Measurements from ENCODE around the gene CAMKV.

CAMKV gene

DNA sequence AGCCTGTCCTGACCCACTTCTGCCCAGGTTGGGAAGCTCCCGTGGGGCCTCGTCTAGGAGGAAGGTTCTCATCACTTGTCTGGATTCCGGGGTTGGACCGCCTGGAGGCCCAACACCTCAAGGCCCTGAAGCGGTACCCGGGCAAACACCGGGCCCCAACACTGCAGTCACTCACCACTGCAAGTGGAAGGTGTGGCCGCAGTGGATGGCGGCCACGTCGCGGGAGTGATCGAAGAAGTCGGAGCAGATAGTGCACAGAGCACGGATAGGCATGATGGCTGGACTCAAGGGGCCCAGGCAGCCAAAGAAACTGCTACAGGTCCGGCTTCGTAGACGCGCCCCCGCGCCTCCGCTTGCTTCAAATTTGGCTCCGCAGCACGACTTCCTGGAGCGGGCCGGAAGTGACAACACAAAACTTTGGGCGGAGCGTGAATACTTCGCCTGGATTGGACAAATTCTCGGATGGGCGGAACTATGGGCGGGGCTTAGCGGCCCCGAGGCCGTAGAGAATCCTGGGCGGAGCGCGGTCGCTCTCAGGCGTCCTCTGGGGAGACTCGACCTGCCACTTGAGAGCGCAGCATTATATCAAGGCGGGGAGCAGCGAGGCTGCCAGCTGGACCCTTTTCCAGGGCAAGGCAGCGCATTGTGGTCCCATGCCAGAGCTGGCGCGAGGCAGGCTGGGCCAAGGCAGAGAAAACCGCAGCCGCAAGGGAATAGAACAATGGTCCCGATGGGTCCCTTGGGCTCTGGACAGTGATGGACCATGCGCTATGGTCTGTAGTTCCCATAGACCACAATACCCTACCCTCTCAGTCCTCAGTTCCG is 13.3 kb downstream of the CAMKV start, which contains the start of gene TRAIP:
TSS of gene TRAIP (minus strand) at position 384 of the 825 bp plus-strand sequence. CDS start at position 273, 111 bp downstream.
- TF ChIP-seq, protein P1, sequence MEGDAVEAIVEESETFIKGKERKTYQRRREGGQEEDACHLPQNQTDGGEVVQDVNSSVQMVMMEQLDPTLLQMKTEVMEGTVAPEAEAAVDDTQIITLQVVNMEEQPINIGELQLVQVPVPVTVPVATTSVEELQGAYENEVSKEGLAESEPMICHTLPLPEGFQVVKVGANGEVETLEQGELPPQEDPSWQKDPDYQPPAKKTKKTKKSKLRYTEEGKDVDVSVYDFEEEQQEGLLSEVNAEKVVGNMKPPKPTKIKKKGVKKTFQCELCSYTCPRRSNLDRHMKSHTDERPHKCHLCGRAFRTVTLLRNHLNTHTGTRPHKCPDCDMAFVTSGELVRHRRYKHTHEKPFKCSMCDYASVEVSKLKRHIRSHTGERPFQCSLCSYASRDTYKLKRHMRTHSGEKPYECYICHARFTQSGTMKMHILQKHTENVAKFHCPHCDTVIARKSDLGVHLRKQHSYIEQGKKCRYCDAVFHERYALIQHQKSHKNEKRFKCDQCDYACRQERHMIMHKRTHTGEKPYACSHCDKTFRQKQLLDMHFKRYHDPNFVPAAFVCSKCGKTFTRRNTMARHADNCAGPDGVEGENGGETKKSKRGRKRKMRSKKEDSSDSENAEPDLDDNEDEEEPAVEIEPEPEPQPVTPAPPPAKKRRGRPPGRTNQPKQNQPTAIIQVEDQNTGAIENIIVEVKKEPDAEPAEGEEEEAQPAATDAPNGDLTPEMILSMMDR (IDR thresholded peaks at IDR 0.05): no peak

DNA sequence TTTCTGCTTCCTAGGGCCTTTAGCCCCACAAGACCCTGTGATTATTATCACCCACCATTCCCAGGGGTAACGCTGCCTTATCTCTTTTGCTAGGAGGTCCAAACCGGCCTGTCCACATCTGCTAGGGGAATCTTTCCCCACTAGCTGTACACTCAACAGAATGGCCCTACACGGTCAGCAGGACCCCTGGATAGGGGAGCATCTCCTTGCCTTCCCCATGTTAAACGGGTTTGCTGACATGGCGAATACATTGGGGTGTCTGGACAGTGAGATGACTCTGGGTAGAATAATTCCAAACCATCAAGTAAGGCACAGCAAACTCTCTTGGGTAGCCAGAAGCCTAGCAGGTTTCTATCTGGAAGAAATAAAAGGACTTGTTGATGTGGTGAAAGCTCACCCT is 14.0 kb downstream of the CAMKV start:
- TF ChIP-seq, protein P1 (IDR thresholded peaks at IDR 0.05): no peak

DNA sequence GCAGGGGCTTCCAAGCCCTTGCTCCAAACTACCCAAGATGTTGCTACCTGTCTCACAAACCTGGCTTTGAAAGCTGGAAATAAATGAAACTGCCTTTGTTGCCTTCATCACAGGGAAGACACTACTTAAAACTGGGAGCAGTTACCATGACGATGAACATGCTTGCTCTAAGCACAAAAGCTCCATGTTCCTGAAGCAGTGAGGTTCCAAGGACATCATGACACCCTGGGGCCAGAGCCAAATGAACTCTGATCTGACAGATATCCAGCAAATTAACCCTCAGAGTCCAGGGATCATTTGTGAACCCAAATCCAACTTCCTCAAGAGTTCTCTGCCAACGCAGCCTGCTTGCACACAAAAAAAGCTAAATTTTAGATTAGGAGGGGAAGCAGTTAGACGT is 24.0 kb downstream of the CAMKV start:
- TF ChIP-seq, protein P1 (IDR thresholded peaks at IDR 0.05): no peak

DNA sequence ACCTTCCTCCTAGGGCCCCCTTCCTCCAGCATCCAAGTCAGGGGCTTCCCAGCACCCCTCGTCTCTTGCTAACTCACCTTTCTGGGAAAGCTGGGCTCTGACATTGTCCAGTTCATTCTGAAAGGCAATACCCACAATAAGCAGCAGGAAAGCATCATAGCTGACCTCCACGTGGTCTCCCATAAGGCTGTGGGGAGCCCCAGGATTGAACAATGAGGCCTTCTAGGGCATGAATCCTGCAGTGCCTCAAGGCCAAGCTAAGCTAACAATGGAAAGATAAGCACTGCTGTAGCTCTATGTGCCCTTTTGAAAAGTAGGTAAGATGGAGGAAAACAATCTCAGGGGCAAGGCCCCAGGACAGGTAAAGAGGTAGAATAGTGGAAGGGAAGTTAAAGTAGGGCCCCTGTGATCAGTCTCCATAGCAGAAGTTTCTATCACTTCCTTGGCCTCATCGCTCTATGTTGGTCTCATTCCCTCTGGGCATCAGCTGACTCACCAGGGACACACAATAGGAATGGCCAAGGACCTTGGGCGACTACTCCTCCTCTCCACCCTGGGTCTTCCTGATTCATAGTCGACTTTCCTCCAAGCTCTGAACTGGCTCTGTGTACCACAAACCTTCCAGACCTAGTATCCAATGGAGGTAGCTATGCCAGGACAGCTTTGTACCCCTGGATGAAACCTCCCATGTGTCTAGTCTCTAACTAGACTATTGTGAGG is 25.1 kb downstream of the CAMKV start:
- TF ChIP-seq, protein P1 (IDR thresholded peaks at IDR 0.05): no peak

DNA sequence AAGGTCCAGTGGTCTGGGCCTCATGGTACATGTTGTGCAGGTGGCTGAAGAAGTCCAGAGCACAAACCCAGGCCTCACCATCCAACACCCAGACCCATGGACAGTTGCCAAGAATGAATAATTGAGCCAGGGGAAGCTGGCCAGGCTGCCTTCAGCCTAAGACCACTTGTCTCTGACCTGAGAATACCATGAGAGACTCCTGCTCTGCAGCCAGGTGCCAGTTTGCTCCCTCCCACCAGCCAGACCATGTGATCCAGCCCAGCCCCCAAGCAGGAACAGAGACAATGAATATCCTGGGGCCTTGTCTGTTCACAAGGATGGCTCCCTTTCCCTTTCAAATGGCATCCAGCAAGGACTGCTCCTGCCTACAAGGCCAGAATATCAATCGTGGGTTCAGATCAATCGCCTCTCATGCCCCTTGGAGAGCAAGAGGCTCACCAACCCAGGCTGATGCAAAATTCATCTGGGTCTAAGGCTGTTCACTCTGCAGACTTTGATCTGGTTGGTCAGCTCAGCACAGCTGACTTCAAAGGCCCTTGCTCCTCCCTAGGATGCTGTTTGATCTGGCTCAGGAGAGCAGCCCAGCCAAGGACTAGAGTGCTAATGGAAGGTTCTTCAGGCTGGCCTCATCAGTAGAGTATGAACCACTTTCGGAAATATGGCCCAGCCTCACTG is 26.7 kb downstream of the CAMKV start:
- TF ChIP-seq, protein P1 (IDR thresholded peaks at IDR 0.05): no peak

DNA sequence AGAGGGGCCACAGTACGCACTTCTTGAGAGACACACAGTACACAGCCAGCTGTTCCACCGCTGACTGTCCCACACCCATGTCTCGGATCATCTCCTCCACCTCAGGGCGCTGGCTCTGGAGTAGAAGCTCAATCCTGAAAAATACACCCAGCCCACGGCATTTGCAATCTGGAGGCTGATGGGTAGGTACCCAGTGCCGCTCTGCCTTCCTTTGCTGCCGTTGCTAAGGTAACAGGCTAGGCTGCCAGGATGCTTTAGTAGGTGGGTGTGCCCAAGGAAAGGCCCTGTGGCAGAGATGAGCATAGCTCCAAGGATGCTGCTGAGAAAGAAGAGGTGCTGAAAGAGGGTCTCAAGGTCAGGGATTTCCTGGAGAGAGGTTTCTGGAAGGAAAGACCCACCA is 27.9 kb downstream of the CAMKV start:
- TF ChIP-seq, protein P1 (IDR thresholded peaks at IDR 0.05): no peak

DNA sequence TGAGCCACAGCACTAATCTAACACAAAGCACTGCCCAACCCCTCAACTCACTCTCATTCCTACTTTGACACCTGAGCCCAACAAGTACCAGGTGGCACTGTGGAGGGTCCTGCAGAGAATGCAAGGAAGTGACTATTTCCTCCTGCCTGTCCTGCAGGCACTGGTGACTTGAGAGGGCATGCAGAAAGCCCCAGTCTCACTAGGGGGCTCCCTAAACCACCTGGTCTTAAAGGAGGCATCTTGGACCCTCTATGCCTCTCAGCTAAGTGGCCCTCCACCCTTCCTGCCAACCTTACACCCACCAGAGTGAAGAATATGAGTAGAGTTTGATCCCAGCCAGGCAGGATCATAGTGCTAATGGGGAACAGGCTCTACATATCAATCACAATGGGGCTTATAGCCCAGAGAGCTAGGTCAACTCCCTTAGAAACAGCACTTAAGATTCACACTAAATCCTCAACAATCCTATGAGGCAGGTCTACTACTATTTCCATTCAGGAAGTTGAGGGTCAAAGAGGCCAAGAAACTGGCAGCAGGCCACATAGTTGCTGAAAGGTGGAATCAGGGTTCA is 28.5 kb downstream of the CAMKV start:
- TF ChIP-seq, protein P1 (IDR thresholded peaks at IDR 0.05): 0 out of 2 replicates have a peak, but pooled peaks have one; percentile 17
